ENCODE data around the gene TGFBR2. TPM values are rescaled to one million over a fixed set of nuclear protein-coding genes. Genes with fewer than 3 reads are reported as not detected.

The TGFBR2 gene
- total RNA-seq, 1 donor from 2014 or later = 15.6 TPM

- TF ChIP-seq CTCF (IDR thresholded peaks at IDR 0.05; ENCODE audit: unreplicated experiment) = no peak
- no peak overlapping the region for H3K27ac Mint-ChIP-seq
- H3K4me1 Mint-ChIP-seq = peaks cover 14% of the 10 kb centered on the region
- no peak for DNase-seq (ENCODE audit: low spot score in 2 of 2, unreplicated experiment in 2 of 2)
- no peaks in the 10 kb centered on the region for H3K27me3 Mint-ChIP-seq (ENCODE audit: low read depth)
- no peak overlapping the region for H3K4me3 Mint-ChIP-seq
- H3K36me3 Mint-ChIP-seq = no peaks in the 10 kb centered on the region
- peaks cover 6% of the 10 kb centered on the region for H3K9me3 Mint-ChIP-seq
These were observed 131.5 kb downstream of the TGFBR2 start for GRCh38 chr3:30737743-30738499.

GRCh38 chr3:30738605-30739004 is 132.2 kb downstream of the TGFBR2 start:
- Mint-ChIP-seq H3K36me3 (no peaks in the 10 kb centered on the region), H3K9me3 (peaks cover 6% of the 10 kb centered on the region), H3K27ac (no peak overlapping the region), H3K4me3 (no peak overlapping the region), H3K4me1 (peaks cover 16% of the 10 kb centered on the region), H3K27me3 (ENCODE audit: low read depth) (no peaks in the 10 kb centered on the region)
- no peak for TF ChIP-seq CTCF (IDR thresholded peaks at IDR 0.05; ENCODE audit: unreplicated experiment)
- no peak for DNase-seq (ENCODE audit: low spot score in 2 of 2, unreplicated experiment in 2 of 2)

DNA sequence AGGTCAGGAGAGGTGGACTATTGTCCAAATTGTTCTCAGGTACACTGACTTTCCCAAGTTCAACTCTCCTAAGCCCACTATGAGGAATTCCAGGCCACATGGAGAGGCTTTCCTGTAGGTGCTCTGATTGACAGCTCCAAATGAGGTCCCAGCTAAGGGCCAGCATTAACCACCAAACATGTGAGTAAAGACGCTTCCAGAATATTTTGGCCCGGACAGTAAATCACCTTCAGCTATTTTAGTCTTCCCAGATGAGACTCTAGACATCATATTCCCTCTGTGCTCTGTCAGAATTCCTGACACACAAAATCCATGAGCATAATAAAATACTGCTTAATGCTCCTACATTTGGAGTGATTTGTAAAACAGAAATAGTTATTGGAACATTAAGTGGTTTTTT is 135.5 kb downstream of the TGFBR2 start:
- TF ChIP-seq CTCF (IDR thresholded peaks at IDR 0.05; ENCODE audit: unreplicated experiment) = no peak
- Mint-ChIP-seq H3K27me3 (ENCODE audit: low read depth) (no peaks in the 10 kb centered on the region), H3K4me1 (peaks cover 6% of the 10 kb centered on the region), H3K36me3 (no peaks in the 10 kb centered on the region), H3K4me3 (no peak overlapping the region), H3K27ac (no peak overlapping the region), H3K9me3 (no peaks in the 10 kb centered on the region)
- DNase-seq (ENCODE audit: low spot score in 2 of 2, unreplicated experiment in 2 of 2) = no peak

- no peak overlapping the region for H3K4me3 Mint-ChIP-seq
- peaks cover 11% of the 10 kb centered on the region for H3K4me1 Mint-ChIP-seq
- no peak for DNase-seq (ENCODE audit: low spot score in 2 of 2, unreplicated experiment in 2 of 2)
- no peaks in the 10 kb centered on the region for H3K36me3 Mint-ChIP-seq
- H3K27ac Mint-ChIP-seq = no peak overlapping the region
- TF ChIP-seq CTCF (IDR thresholded peaks at IDR 0.05; ENCODE audit: unreplicated experiment) = no peak
- no peaks in the 10 kb centered on the region for H3K9me3 Mint-ChIP-seq
- H3K27me3 Mint-ChIP-seq (ENCODE audit: low read depth) = no peaks in the 10 kb centered on the region
These were observed 136.6 kb downstream of the TGFBR2 start for GRCh38 chr3:30742796-30743619.

Measured in mesothelial cell of epicardium (in vitro differentiated cells).